SK-N-SH (cell line): ENCODE measurements around the gene RNF166. TPM values are rescaled to one million over a fixed set of nuclear protein-coding genes. Genes with fewer than 3 reads are reported as not detected.

Experiments used
- CTCF ChIA-PET: fragments of 300-600, 350-600 bp; formaldehyde crosslinking; extraction: SDS; loops from one replicate; lab custom pipeline; 2021; lab: Yijun Ruan, JAX
- POLR2A ChIA-PET: fragments of 350-600 bp; sonication (Branson Sonifier 250); formaldehyde crosslinking; extraction: SDS; loops from one replicate; lab custom pipeline; 2020; ENCODE audit warnings: antibody characterized with exemption, inconsistent platforms; lab: Yijun Ruan, JAX
- DNase-seq: peaks from one replicate; pipeline ENCODE4 v3.0.0; 2012
- H2AFZ ChIP-seq: fragments of 200-600 bp; sonication (generic); 2 replicates; pipeline ENCODE4 v1.8.1; 2016; ENCODE audit warnings: antibody characterized with exemption, mild to moderate bottlenecking, low read depth
- H3F3A ChIP-seq: fragments of 200-600 bp; sonication (generic); replicated peaks from 2 replicates; pipeline ENCODE3; 2016; ENCODE audit warnings: antibody characterized with exemption, mild to moderate bottlenecking; ENCODE audit not compliant: insufficient read depth
- H3K27ac ChIP-seq, 2 experiments: fragments of 200-500 bp in 1 of 2; fragments of 200-600 bp in 1 of 2; sonication (Bioruptor generic) in 1 of 2; sonication (generic), shearing (Covaris generic) in 1 of 2; 2 replicates each; pipeline versions ENCODE4 v1.5.1 to v1.6.1; 2014 to 2016; ENCODE audit warnings: low read depth in 2 of 2, inconsistent platforms in 1 of 2, low read length in 1 of 2, mild to moderate bottlenecking in 1 of 2, mixed read lengths in 1 of 2
- H3K27me3 ChIP-seq: fragments of 200-600 bp; sonication (generic), shearing (Covaris generic); 2 replicates; pipeline ENCODE4 v1.6.1; 2016; ENCODE audit warnings: mixed run types; ENCODE audit not compliant: insufficient read depth
- H3K36me3 ChIP-seq, 2 experiments: fragments of 200-500 bp in 1 of 2; fragments of 200-600 bp in 1 of 2; sonication (Bioruptor generic) in 1 of 2; sonication (generic) in 1 of 2; replicated peaks in 1 of 2; 2 replicates each; pipeline versions ENCODE3 to v1.5.1; 2014 to 2016; ENCODE audit warnings: low read length in 1 of 2, mild to moderate bottlenecking in 1 of 2; ENCODE audit not compliant: insufficient read depth in 2 of 2, control insufficient read depth in 1 of 2
- H3K4me1 ChIP-seq, 2 experiments: fragments of 200-500 bp in 1 of 2; fragments of 200-600 bp in 1 of 2; sonication (Bioruptor generic) in 1 of 2; sonication (generic), shearing (Covaris generic) in 1 of 2; 2 replicates each; pipeline versions ENCODE4 v1.5.1 to v1.6.1; 2014 to 2016; ENCODE audit warnings: low read depth in 1 of 2, low read length in 1 of 2, mixed run types in 1 of 2; ENCODE audit not compliant: insufficient read depth in 2 of 2, control insufficient read depth in 1 of 2
- H3K4me2 ChIP-seq: fragments of 200-600 bp; sonication (generic), shearing (Covaris generic); 2 replicates; pipeline ENCODE4 v1.6.1; 2017; ENCODE audit warnings: mixed run types
- H3K4me3 ChIP-seq, 2 experiments: fragments of 200-500 bp in 1 of 2; fragments of 200-600 bp in 1 of 2; sonication (Bioruptor generic) in 1 of 2; sonication (generic), shearing (Covaris generic) in 1 of 2; 2 replicates each; pipeline versions ENCODE4 v1.5.1 to v1.8.1; 2014 to 2016; ENCODE audit warnings: low read depth in 2 of 2, inconsistent platforms in 1 of 2, low read length in 1 of 2, mild to moderate bottlenecking in 1 of 2, mixed read lengths in 1 of 2, moderate library complexity in 1 of 2
- H3K79me2 ChIP-seq: fragments of 200-600 bp; sonication (generic); 2 replicates; pipeline ENCODE4 v1.8.1; 2017; ENCODE audit warnings: mild to moderate bottlenecking; ENCODE audit not compliant: insufficient read depth
- H3K9ac ChIP-seq: fragments of 200-600 bp; sonication (generic); 2 replicates; pipeline ENCODE4 v1.6.1; 2017; ENCODE audit warnings: mixed run types
- H3K9me2 ChIP-seq: fragments of 200-600 bp; sonication (generic); 2 replicates; pipeline ENCODE4 v1.6.1; 2017; ENCODE audit warnings: mixed run types
- H3K9me3 ChIP-seq: fragments of 200-600 bp; sonication (generic); 2 replicates; pipeline ENCODE4 v1.6.1; 2017; ENCODE audit warnings: mixed run types, mild to moderate bottlenecking, moderate library complexity
- H4K20me1 ChIP-seq: fragments of 200-600 bp; sonication (generic); 2 replicates; pipeline ENCODE4 v1.6.1; 2017; ENCODE audit warnings: mild to moderate bottlenecking, mixed run types; ENCODE audit not compliant: insufficient read depth
- ELF1 ChIP-seq: IDR thresholded peaks from 2 replicates; pipeline ENCODE4 v1.4.0; 2012
- EP300 ChIP-seq, 2 experiments: IDR thresholded peaks; 2 replicates each; pipeline versions ENCODE4 v1.4.0 to v1.6.1; 2012; ENCODE audit warnings: borderline replicate concordance in 1 of 2, low read depth in 1 of 2, low read length in 1 of 2
- FOXJ3 ChIP-seq: sonication (generic); formaldehyde crosslinking; IDR thresholded peaks from 2 replicates; pipeline ENCODE4 v1.5.1; 2020; ENCODE audit warnings: mild to moderate bottlenecking, missing genetic modification reagents
- FOXM1 ChIP-seq: IDR thresholded peaks from 2 replicates; pipeline ENCODE4 v1.4.0; 2012; ENCODE audit warnings: low read depth, mild to moderate bottlenecking
- GABPA ChIP-seq: IDR thresholded peaks from 2 replicates; pipeline ENCODE4 v1.4.0; 2012; ENCODE audit warnings: low read depth, mild to moderate bottlenecking
- GATA2 ChIP-seq: sonication (generic); formaldehyde crosslinking; IDR thresholded peaks from 2 replicates; pipeline ENCODE4 v1.5.0; 2020; ENCODE audit warnings: mild to moderate bottlenecking, missing genetic modification reagents
- IRF3 ChIP-seq: fragments of 150-350 bp; IDR thresholded peaks from 2 replicates; pipeline ENCODE4 v1.6.1; 2016; ENCODE audit warnings: mild to moderate bottlenecking, low read depth, low read length
- JUND ChIP-seq: IDR thresholded peaks from 2 replicates; pipeline ENCODE4 v1.4.0; 2012
- MAX ChIP-seq: IDR thresholded peaks from 2 replicates; pipeline ENCODE4 v1.4.0; 2012; ENCODE audit warnings: low read depth
- MEF2A ChIP-seq: IDR thresholded peaks from 2 replicates; pipeline ENCODE4 v1.4.0; 2012; ENCODE audit warnings: low read depth, borderline replicate concordance
- NFIC ChIP-seq: IDR thresholded peaks from 2 replicates; pipeline ENCODE4 v1.4.0; 2012; ENCODE audit warnings: borderline replicate concordance
- NRF1 ChIP-seq: IDR thresholded peaks from 2 replicates; pipeline ENCODE4 v1.6.1; 2012; ENCODE audit warnings: low read depth, mild to moderate bottlenecking, low read length
- PBX3 ChIP-seq: IDR thresholded peaks from 2 replicates; pipeline ENCODE4; 2012
- RAD21 ChIP-seq: IDR thresholded peaks from 2 replicates; pipeline ENCODE4 v1.6.1; 2012; ENCODE audit warnings: mild to moderate bottlenecking, low read length
- RFX5 ChIP-seq: IDR thresholded peaks from 2 replicates; pipeline ENCODE4 v1.6.1; 2012; ENCODE audit warnings: mild to moderate bottlenecking, improper control_type of control experiment, low read length
- SIN3A ChIP-seq: IDR thresholded peaks from 2 replicates; pipeline ENCODE4 v1.6.1; 2012; ENCODE audit warnings: low read depth, mild to moderate bottlenecking, low read length, moderate library complexity, borderline replicate concordance
- SMC3 ChIP-seq: IDR thresholded peaks from 2 replicates; pipeline ENCODE4 v1.6.1; 2012; ENCODE audit warnings: low read depth, low read length, improper control_type of control experiment
- TEAD4 ChIP-seq: IDR thresholded peaks from 2 replicates; pipeline ENCODE4 v1.4.0; 2012; ENCODE audit warnings: mild to moderate bottlenecking, borderline replicate concordance; ENCODE audit not compliant: insufficient read depth
- YY1 ChIP-seq: IDR thresholded peaks from 2 replicates; pipeline ENCODE4 v1.4.0; 2012; ENCODE audit warnings: low read depth, mild to moderate bottlenecking
- WGBS: methylation state at CpG from one replicate; pipeline ENCODE4 v1.1.6; 2017; ENCODE audit warnings: low lambda C conversion rate; 5-methylcytosine and 5-hydroxymethylcytosine counted together
- polyA plus RNA-seq, 3 experiments: library from polyadenylated mRNA; depleted of rRNA; stranded (reverse); fragments of >200 nt; gene quantifications; 2 replicates each; pipeline ENCODE4 v1.2.3, GENCODE V29; 2012
- TF ChIP-seq, protein P1 (sequence below): fragments of 150-350 bp; IDR thresholded peaks from 2 replicates; pipeline ENCODE4 v1.6.1; 2017; ENCODE audit warnings: antibody characterized with exemption, low read length, low read depth, borderline replicate concordance

Gene RNF166
- polyA plus RNA-seq, 1 of the 3 experiments (the other 2 are of a cell fraction): 17.2 TPM

- H3K27ac ChIP-seq: peak overlapping the region in 1 of 2 experiments; percentile 44; a peak in 2 of 4 replicates
- H3K4me3 ChIP-seq: no peak overlapping the region; a peak in 1 of 4 replicates
- DNase-seq: no peak
- no peaks in the 10 kb centered on the region for H3K9me3 ChIP-seq
- CTCF ChIA-PET: interaction anchor here (0.7 to 1.3 kb wide), 3 partner anchors 16 to 467 kb away, joined by 3 read pairs; no protein-coding TSS in a partner anchor
- TF ChIP-seq ELF1 (peak; percentile 71), NRF1 (no peak), YY1 (no peak), JUND (no peak), SIN3A (peak; percentile 82; the same call in 1 of the 2 replicates), MAX (peak; percentile 71; the same call in 1 of the 2 replicates), GATA2 (CRISPR knock-in tag) (no peak), GABPA (peak; percentile 71), RFX5 (no peak), PBX3 (peak; percentile 80)
- TF ChIP-seq, all 33 proteins: peak for 5
- peaks cover 0 to 24% of the 10 kb centered on the region in 2 experiments for H3K36me3 ChIP-seq
- WGBS: 67% methylated on average over 17 of the region's 42 CpGs
- H3K9ac ChIP-seq: no peak overlapping the region
- no peaks in the 10 kb centered on the region for H3K9me2 ChIP-seq
- no peaks in the 10 kb centered on the region for H3K27me3 ChIP-seq
- POLR2A ChIA-PET: no interaction called here
- H3K4me1 ChIP-seq: peaks cover 8 to 13% of the 10 kb centered on the region in 2 experiments; a peak in 3 of 4 replicates
- H4K20me1 ChIP-seq: 0 out of 2 replicates have a peak, but pooled peaks cover 6% of the 10 kb centered on the region
- peaks cover 35% of the 10 kb centered on the region for H3K79me2 ChIP-seq
- H3F3A ChIP-seq: no peaks in the 10 kb centered on the region
- peak overlapping the region; percentile 76; the same call in 1 of the 2 replicates for H3K4me2 ChIP-seq
- no peak overlapping the region for H2AFZ ChIP-seq
Observed at GRCh38 chr16:88700636-88701482, 5.3 kb downstream of the RNF166 start.

- WGBS: 97% methylated on average over 7 of the region's 14 CpGs
- Histone ChIP-seq H3K4me3 (no peak overlapping the region), H3K9me2 (no peaks in the 10 kb centered on the region), H3F3A (no peaks in the 10 kb centered on the region), H3K4me1 (peaks cover 4 to 13% of the 10 kb centered on the region in 2 experiments; a peak in 3 of 4 replicates), H3K27ac (no peak overlapping the region), H3K4me2 (peak overlapping the region; percentile 76; the same call in 1 of the 2 replicates), H2AFZ (no peak overlapping the region), H3K36me3 (peaks cover 0 to 24% of the 10 kb centered on the region in 2 experiments), H3K27me3 (no peaks in the 10 kb centered on the region), H3K79me2 (peaks cover 30% of the 10 kb centered on the region; the same call in 1 of the 2 replicates), H3K9me3 (no peaks in the 10 kb centered on the region), H3K9ac (no peak overlapping the region), H4K20me1 (0 out of 2 replicates have a peak, but pooled peaks cover 4% of the 10 kb centered on the region)
- no peak for DNase-seq
- TF ChIP-seq RFX5 (no peak), EP300 (IDR thresholded peaks at IDR 0.05; ENCODE audit: borderline replicate concordance in 1 of 2, low read depth in 1 of 2, low read length in 1 of 2) (no peak), FOXJ3 (CRISPR knock-in tag) (no peak), FOXM1 (no peak), MAX (no peak), NFIC (no peak), RAD21 (no peak), TEAD4 (no peak), PBX3 (no peak), GATA2 (CRISPR knock-in tag) (no peak), NRF1 (no peak), MEF2A (no peak), SMC3 (no peak), IRF3 (no peak)
- TF ChIP-seq, protein P1, sequence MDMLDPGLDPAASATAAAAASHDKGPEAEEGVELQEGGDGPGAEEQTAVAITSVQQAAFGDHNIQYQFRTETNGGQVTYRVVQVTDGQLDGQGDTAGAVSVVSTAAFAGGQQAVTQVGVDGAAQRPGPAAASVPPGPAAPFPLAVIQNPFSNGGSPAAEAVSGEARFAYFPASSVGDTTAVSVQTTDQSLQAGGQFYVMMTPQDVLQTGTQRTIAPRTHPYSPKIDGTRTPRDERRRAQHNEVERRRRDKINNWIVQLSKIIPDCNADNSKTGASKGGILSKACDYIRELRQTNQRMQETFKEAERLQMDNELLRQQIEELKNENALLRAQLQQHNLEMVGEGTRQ: no peak
- ChIA-PET POLR2A (no interaction called here), CTCF (no interaction called here)
Observed at GRCh38 chr16:88700322-88700635, 5.9 kb downstream of the RNF166 start.
